Measurements from ENCODE around the gene LSM7.

DNA sequence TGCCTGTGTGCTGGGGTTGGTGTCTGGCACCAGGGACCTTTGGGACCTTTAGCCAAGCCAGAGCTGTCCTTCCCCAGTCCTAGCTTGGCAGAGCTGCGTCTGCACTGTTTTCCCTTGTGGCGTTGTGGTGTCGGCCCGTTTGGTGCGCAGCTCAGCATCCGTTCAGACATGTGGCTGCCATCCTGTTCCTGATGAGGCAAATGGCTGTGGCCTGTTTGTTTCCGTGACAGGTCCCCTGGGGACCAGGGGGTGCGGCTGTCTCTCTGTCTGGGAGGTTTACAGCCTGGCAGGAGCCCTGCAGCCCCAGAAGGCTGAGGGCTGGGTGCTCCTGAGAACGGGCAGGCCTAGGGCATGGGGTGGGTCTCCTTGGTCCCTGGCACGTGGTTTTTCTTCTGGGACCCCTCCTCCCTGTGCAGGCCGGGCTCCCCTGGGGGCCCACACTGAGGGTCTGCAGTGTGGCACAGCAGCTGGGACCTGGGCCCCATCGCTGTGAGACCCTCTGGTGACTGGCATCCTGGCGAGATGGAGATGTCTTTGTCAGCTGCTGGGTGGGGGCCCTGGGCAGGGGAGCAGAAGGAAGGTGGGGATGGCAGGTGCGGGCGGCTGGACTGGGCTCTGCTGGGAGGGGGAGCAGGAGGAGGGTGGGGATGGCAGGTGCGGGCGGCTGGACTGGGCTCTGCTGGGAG is 4.1 kb upstream of the LSM7 start:
- TF ChIP-seq KDM1A (CRISPR knock-in tag; IDR thresholded peaks at IDR 0.05) (no peak), GABPA (IDR thresholded peaks at IDR 0.05; ENCODE audit: low read depth, low read length) (no peak), GABPA (CRISPR knock-in tag; IDR thresholded peaks at IDR 0.05; ENCODE audit: low read depth) (no peak), POLR2A (IDR thresholded peaks at IDR 0.05; ENCODE audit: insufficient read depth in 1 of 2, low read depth in 2 of 2, low read length in 2 of 2) (no peak), ZNF549 (CRISPR knock-in tag; IDR thresholded peaks at IDR 0.05) (no peak)
- TF ChIP-seq, protein P1, sequence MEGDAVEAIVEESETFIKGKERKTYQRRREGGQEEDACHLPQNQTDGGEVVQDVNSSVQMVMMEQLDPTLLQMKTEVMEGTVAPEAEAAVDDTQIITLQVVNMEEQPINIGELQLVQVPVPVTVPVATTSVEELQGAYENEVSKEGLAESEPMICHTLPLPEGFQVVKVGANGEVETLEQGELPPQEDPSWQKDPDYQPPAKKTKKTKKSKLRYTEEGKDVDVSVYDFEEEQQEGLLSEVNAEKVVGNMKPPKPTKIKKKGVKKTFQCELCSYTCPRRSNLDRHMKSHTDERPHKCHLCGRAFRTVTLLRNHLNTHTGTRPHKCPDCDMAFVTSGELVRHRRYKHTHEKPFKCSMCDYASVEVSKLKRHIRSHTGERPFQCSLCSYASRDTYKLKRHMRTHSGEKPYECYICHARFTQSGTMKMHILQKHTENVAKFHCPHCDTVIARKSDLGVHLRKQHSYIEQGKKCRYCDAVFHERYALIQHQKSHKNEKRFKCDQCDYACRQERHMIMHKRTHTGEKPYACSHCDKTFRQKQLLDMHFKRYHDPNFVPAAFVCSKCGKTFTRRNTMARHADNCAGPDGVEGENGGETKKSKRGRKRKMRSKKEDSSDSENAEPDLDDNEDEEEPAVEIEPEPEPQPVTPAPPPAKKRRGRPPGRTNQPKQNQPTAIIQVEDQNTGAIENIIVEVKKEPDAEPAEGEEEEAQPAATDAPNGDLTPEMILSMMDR (CRISPR knock-in tag; IDR thresholded peaks at IDR 0.05): no peak
- TF ChIP-seq, protein P2, sequence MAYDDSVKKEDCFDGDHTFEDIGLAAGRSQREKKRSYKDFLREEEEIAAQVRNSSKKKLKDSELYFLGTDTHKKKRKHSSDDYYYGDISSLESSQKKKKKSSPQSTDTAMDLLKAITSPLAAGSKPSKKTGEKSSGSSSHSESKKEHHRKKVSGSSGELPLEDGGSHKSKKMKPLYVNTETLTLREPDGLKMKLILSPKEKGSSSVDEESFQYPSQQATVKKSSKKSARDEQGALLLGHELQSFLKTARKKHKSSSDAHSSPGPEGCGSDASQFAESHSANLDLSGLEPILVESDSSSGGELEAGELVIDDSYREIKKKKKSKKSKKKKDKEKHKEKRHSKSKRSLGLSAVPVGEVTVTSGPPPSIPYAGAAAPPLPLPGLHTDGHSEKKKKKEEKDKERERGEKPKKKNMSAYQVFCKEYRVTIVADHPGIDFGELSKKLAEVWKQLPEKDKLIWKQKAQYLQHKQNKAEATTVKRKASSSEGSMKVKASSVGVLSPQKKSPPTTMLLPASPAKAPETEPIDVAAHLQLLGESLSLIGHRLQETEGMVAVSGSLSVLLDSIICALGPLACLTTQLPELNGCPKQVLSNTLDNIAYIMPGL (CRISPR knock-in tag; IDR thresholded peaks at IDR 0.05; ENCODE audit: borderline replicate concordance in 1 of 2, low read depth in 1 of 2): no peak
- TF ChIP-seq, protein P3, sequence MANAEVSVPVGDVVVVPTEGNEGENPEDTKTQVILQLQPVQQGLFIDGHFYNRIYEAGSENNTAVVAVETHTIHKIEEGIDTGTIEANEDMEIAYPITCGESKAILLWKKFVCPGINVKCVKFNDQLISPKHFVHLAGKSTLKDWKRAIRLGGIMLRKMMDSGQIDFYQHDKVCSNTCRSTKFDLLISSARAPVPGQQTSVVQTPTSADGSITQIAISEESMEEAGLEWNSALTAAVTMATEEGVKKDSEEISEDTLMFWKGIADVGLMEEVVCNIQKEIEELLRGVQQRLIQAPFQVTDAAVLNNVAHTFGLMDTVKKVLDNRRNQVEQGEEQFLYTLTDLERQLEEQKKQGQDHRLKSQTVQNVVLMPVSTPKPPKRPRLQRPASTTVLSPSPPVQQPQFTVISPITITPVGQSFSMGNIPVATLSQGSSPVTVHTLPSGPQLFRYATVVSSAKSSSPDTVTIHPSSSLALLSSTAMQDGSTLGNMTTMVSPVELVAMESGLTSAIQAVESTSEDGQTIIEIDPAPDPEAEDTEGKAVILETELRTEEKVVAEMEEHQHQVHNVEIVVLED (CRISPR knock-in tag; IDR thresholded peaks at IDR 0.05; ENCODE audit: borderline replicate concordance): no peak

Data from HepG2 (cell line).